SK-N-SH treated with all-trans-retinoic acid at 6 μM for 48 hours (cell line): ENCODE results near the gene C22orf31.

ENCODE experiments used
- ATAC-seq: fragments of 200-7000 bp; cut with Tn5 transposase; 3 replicates; pipeline ENCODE4 v1.9.1; 2020; ENCODE audit warnings: mild to moderate bottlenecking, moderate library complexity
- ARNTL ChIP-seq: fragments of 450-650 bp; formaldehyde crosslinking; IDR thresholded peaks from 2 replicates; pipeline ENCODE4 v1.5.0; 2020; ENCODE audit warnings: low read depth, mild to moderate bottlenecking, moderate library complexity, borderline replicate concordance
- BACH2 ChIP-seq: fragments of 250-450 bp; sonication (Bioruptor Pico); IDR thresholded peaks from 2 replicates; pipeline ENCODE4 v1.9.0; 2021; ENCODE audit warnings: mild to moderate bottlenecking, borderline replicate concordance
- CSDC2 ChIP-seq: fragments of 250-450 bp; sonication (Bioruptor Pico); IDR thresholded peaks from 2 replicates; pipeline ENCODE4 v1.5.0; 2020; ENCODE audit warnings: mild to moderate bottlenecking, moderate library complexity
- GLIS3 ChIP-seq: fragments of 250-450 bp; sonication (Bioruptor Pico); IDR thresholded peaks from 2 replicates; pipeline ENCODE4 v1.5.0; 2020; ENCODE audit warnings: mild to moderate bottlenecking, moderate library complexity
- ISL1 ChIP-seq: fragments of 250-450 bp; sonication (Bioruptor Pico); IDR thresholded peaks from 2 replicates; pipeline ENCODE4 v2.1.2; 2022; ENCODE audit warnings: mild to moderate bottlenecking, moderate library complexity
- OSR1 ChIP-seq: fragments of 250-450 bp; sonication (Bioruptor Pico); IDR thresholded peaks from 2 replicates; pipeline ENCODE4 v1.8.0; 2022; ENCODE audit warnings: moderate library complexity, mild to moderate bottlenecking, inconsistent platforms
- RARB ChIP-seq: fragments of 250-450 bp; sonication (Bioruptor Pico); IDR thresholded peaks from 2 replicates; pipeline ENCODE4 v1.8.0; 2021; ENCODE audit warnings: mild to moderate bottlenecking, moderate library complexity
- SNAI2 ChIP-seq: fragments of 250-450 bp; sonication (Bioruptor Pico); IDR thresholded peaks from 2 replicates; pipeline ENCODE4 v1.5.0; 2020; ENCODE audit warnings: mild to moderate bottlenecking, moderate library complexity
- TCF4 ChIP-seq: fragments of 250-450 bp; sonication (Bioruptor Pico); IDR thresholded peaks from 2 replicates; pipeline ENCODE4 v1.8.0; 2021; ENCODE audit warnings: mild to moderate bottlenecking, moderate library complexity, borderline replicate concordance
- TOX ChIP-seq: fragments of 250-450 bp; sonication (Bioruptor Pico); IDR thresholded peaks from 2 replicates; pipeline ENCODE4 v1.8.0; 2021; ENCODE audit warnings: mild to moderate bottlenecking, moderate library complexity, borderline replicate concordance
- TSHZ2 ChIP-seq: fragments of 250-450 bp; sonication (Bioruptor Pico); IDR thresholded peaks from 2 replicates; pipeline ENCODE4 v1.5.0; 2020; ENCODE audit warnings: mild to moderate bottlenecking, moderate library complexity
- ZC3H10 ChIP-seq: fragments of 250-450 bp; sonication (Bioruptor Pico); IDR thresholded peaks from 2 replicates; pipeline ENCODE4 v1.5.1; 2021; ENCODE audit warnings: mild to moderate bottlenecking, moderate library complexity
- ZFP3 ChIP-seq: fragments of 250-450 bp; sonication (Bioruptor Pico); IDR thresholded peaks from 2 replicates; pipeline ENCODE4 v1.5.0; 2020; ENCODE audit warnings: mild to moderate bottlenecking, moderate library complexity
- ZFP30 ChIP-seq: fragments of 450-650 bp; formaldehyde crosslinking; IDR thresholded peaks from 2 replicates; pipeline ENCODE4 v1.5.0; 2022; ENCODE audit warnings: mild to moderate bottlenecking, moderate library complexity
- ZNF565 ChIP-seq: fragments of 450-650 bp; formaldehyde crosslinking; conservative IDR thresholded peaks from 2 replicates; pipeline ENCODE4 v1.5.0; 2020; ENCODE audit warnings: low read depth, mild to moderate bottlenecking, moderate library complexity
- ZNF70 ChIP-seq: fragments of 450-650 bp; formaldehyde crosslinking; IDR thresholded peaks from 2 replicates; pipeline ENCODE4 v1.5.0; 2020; ENCODE audit warnings: mild to moderate bottlenecking, moderate library complexity
- ZNF8 ChIP-seq: fragments of 450-650 bp; formaldehyde crosslinking; IDR thresholded peaks from 2 replicates; pipeline ENCODE4 v1.5.0; 2020; ENCODE audit warnings: mild to moderate bottlenecking, moderate library complexity
- TF ChIP-seq, protein P1 (sequence below): fragments of 250-450 bp; sonication (Bioruptor Pico); IDR thresholded peaks from 2 replicates; pipeline ENCODE4 v1.8.0; 2020; ENCODE audit warnings: mild to moderate bottlenecking, moderate library complexity, borderline replicate concordance
- TF ChIP-seq, protein P2 (sequence below): fragments of 250-450 bp; sonication (Bioruptor Pico); IDR thresholded peaks from 2 replicates; pipeline ENCODE4 v1.5.1; 2021; ENCODE audit warnings: mild to moderate bottlenecking, moderate library complexity
- TF ChIP-seq, protein P3 (sequence below): fragments of 250-450 bp; sonication (Bioruptor Pico); IDR thresholded peaks from 2 replicates; pipeline ENCODE4 v1.8.0; 2021; ENCODE audit warnings: low read depth, mild to moderate bottlenecking, moderate library complexity, borderline replicate concordance

The C22orf31 gene

DNA sequence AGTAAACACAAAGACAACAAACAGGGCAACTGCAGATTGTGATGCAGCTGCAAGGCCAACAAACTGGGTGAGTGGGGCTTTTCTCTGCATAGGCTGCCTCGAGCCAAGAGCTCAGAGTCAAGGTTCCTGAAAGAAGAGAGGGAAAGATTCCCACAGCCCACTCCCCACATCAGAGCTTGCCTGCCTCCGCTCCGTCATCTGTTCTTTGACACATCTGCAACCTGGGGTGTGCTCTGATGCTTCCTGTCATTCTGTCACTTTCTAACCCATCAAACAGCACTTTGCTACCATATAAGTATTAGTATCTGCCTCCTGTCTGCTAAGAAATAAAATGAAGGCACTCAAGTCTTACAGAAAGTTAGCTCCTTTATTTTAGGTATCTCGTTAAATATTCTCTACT is 46.9 kb downstream of the C22orf31 start (continued):
- no peak for TF ChIP-seq ZNF70 (CRISPR knock-in tag)
- TF ChIP-seq, protein P1, sequence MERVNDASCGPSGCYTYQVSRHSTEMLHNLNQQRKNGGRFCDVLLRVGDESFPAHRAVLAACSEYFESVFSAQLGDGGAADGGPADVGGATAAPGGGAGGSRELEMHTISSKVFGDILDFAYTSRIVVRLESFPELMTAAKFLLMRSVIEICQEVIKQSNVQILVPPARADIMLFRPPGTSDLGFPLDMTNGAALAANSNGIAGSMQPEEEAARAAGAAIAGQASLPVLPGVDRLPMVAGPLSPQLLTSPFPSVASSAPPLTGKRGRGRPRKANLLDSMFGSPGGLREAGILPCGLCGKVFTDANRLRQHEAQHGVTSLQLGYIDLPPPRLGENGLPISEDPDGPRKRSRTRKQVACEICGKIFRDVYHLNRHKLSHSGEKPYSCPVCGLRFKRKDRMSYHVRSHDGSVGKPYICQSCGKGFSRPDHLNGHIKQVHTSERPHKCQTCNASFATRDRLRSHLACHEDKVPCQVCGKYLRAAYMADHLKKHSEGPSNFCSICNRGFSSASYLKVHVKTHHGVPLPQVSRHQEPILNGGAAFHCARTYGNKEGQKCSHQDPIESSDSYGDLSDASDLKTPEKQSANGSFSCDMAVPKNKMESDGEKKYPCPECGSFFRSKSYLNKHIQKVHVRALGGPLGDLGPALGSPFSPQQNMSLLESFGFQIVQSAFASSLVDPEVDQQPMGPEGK (CRISPR knock-in tag), result no peak
- no peak for TF ChIP-seq TCF4 (CRISPR knock-in tag)
- no peak for TF ChIP-seq BACH2 (CRISPR knock-in tag)
- TF ChIP-seq ZC3H10 (CRISPR knock-in tag), result no peak

DNA sequence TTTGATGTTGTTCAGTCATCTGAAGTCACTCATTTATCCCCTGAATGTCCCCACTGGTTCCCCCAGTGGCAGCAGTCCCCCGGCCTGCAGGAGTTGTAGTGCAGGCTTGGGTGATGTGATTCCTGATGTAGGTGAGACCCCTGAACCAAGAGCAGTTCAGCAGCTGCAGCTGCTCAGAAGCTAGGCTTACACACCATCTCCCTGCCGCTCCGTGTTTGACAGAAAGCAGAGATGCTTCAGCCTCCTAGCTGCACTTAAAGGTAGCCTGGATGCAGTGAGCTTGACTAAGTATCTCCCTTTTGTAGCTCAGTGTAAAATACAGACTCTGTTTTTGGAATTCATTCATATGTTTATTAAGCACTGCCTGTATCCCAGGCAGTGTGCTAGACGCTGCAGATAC is 47.3 kb downstream of the C22orf31 start:
- ATAC-seq, result no peak

GRCh38 chr22:29012952-29013351 is 48.7 kb downstream of the C22orf31 start:
- ATAC-seq, result no peak
- no peak for TF ChIP-seq OSR1
- TF ChIP-seq, protein P2, sequence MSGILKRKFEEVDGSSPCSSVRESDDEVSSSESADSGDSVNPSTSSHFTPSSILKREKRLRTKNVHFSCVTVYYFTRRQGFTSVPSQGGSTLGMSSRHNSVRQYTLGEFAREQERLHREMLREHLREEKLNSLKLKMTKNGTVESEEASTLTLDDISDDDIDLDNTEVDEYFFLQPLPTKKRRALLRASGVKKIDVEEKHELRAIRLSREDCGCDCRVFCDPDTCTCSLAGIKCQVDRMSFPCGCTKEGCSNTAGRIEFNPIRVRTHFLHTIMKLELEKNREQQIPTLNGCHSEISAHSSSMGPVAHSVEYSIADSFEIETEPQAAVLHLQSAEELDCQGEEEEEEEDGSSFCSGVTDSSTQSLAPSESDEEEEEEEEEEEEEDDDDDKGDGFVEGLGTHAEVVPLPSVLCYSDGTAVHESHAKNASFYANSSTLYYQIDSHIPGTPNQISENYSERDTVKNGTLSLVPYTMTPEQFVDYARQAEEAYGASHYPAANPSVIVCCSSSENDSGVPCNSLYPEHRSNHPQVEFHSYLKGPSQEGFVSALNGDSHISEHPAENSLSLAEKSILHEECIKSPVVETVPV (CRISPR knock-in tag), result no peak
- TF ChIP-seq CSDC2 (CRISPR knock-in tag), result no peak
- TF ChIP-seq, protein P1 (CRISPR knock-in tag), result no peak
- no peak for TF ChIP-seq TCF4 (CRISPR knock-in tag)
- TF ChIP-seq ISL1 (CRISPR knock-in tag), result no peak
- no peak for TF ChIP-seq ARNTL (CRISPR knock-in tag)
- no peak for TF ChIP-seq ZC3H10 (CRISPR knock-in tag)
- TF ChIP-seq ZNF70 (CRISPR knock-in tag), result no peak
- TF ChIP-seq TOX (CRISPR knock-in tag), result no peak
- no peak for TF ChIP-seq ZNF8 (CRISPR knock-in tag)
- no peak for TF ChIP-seq BACH2 (CRISPR knock-in tag)
- TF ChIP-seq ZFP3 (CRISPR knock-in tag), result no peak
- TF ChIP-seq ZFP30 (CRISPR knock-in tag), result no peak
- no peak for TF ChIP-seq GLIS3
- TF ChIP-seq RARB (CRISPR knock-in tag), result no peak

More for the DNA sequence above, 47.3 kb downstream of the C22orf31 start:
- TF ChIP-seq BACH2 (CRISPR knock-in tag) (no peak), ZNF8 (CRISPR knock-in tag) (no peak), GLIS3 (no peak), RARB (CRISPR knock-in tag) (no peak), ARNTL (CRISPR knock-in tag) (no peak), ZNF565 (no peak), TSHZ2 (CRISPR knock-in tag) (no peak), ZNF70 (CRISPR knock-in tag) (no peak), SNAI2 (no peak), ISL1 (CRISPR knock-in tag) (no peak), OSR1 (no peak)
- TF ChIP-seq, protein P3, sequence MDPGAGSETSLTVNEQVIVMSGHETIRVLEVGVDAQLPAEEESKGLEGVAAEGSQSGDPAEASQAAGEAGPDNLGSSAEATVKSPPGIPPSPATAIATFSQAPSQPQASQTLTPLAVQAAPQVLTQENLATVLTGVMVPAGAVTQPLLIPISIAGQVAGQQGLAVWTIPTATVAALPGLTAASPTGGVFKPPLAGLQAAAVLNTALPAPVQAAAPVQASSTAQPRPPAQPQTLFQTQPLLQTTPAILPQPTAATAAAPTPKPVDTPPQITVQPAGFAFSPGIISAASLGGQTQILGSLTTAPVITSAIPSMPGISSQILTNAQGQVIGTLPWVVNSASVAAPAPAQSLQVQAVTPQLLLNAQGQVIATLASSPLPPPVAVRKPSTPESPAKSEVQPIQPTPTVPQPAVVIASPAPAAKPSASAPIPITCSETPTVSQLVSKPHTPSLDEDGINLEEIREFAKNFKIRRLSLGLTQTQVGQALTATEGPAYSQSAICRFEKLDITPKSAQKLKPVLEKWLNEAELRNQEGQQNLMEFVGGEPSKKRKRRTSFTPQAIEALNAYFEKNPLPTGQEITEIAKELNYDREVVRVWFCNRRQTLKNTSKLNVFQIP (CRISPR knock-in tag), result no peak
- TF ChIP-seq, protein P1 (CRISPR knock-in tag), result no peak
